ENCODE data around the gene LUC7L3. TPM values are rescaled to one million over a fixed set of nuclear protein-coding genes. Genes with fewer than 3 reads are reported as not detected.

Gene LUC7L3
- total RNA-seq, 1 experiment from 2014 or later: 185 TPM

GRCh38 chr17:50758989-50759544 lies 39.7 kb downstream of the LUC7L3 start:
- BruUV-seq (replicated peaks): TSS peak; percentile 23

GRCh38 chr17:50762177-50762576 lies 42.8 kb downstream of the LUC7L3 start:
- no peaks in the 10 kb centered on the region for H3K9me3 ChIP-seq (ENCODE audit: low read depth, low read length, poor library complexity, severe bottlenecking)
- TF ChIP-seq CTCF (conservative IDR thresholded peaks at IDR 0.05; ENCODE audit: low read depth, low read length): no peak
- TF ChIP-seq EZH2 (IDR thresholded peaks at IDR 0.05; ENCODE audit: borderline replicate concordance, low read depth, low read length, poor library complexity, severe bottlenecking): no peak
- H3K27me3 ChIP-seq (replicated peaks; ENCODE audit: insufficient read depth, low read depth, low read length, poor library complexity): no peaks in the 10 kb centered on the region
- no peak overlapping the region for H3K4me3 ChIP-seq (ENCODE audit: low read depth, low read length, poor library complexity, severe bottlenecking)
- CTCF ChIA-PET: no interaction called here
- H3K4me1 ChIP-seq (ENCODE audit: insufficient read depth, low read length, poor library complexity, severe bottlenecking): peaks cover 18% of the 10 kb centered on the region
- POLR2A ChIA-PET (ENCODE audit: low non-redundant PET): no interaction called here
- no TSS peak for BruUV-seq (replicated peaks)
- no peak for DNase-seq (ENCODE audit: low spot score)
- H3K27ac ChIP-seq (ENCODE audit: low read depth, low read length, poor library complexity, severe bottlenecking): no peak overlapping the region
- no peaks in the 10 kb centered on the region for H3K36me3 ChIP-seq (ENCODE audit: insufficient read depth, low read length, poor library complexity, severe bottlenecking)
- intact Hi-C loops (cut with micrococcal nuclease; ENCODE audit: unreplicated experiment): no loop called here

More at GRCh38 chr17:50758989-50759544, 39.7 kb downstream of the LUC7L3 start:
- Histone ChIP-seq H3K9me3 (ENCODE audit: low read depth, low read length, poor library complexity, severe bottlenecking) (no peaks in the 10 kb centered on the region), H3K4me3 (ENCODE audit: low read depth, low read length, poor library complexity, severe bottlenecking) (no peak overlapping the region), H3K4me1 (ENCODE audit: insufficient read depth, low read length, poor library complexity, severe bottlenecking) (peaks cover 9% of the 10 kb centered on the region), H3K27ac (ENCODE audit: low read depth, low read length, poor library complexity, severe bottlenecking) (no peak overlapping the region), H3K27me3 (replicated peaks; ENCODE audit: insufficient read depth, low read depth, low read length, poor library complexity) (no peaks in the 10 kb centered on the region), H3K36me3 (ENCODE audit: insufficient read depth, low read length, poor library complexity, severe bottlenecking) (peaks cover 23% of the 10 kb centered on the region)
- intact Hi-C loops (cut with micrococcal nuclease; ENCODE audit: unreplicated experiment): no loop called here
- no peak for DNase-seq (ENCODE audit: low spot score)
- CTCF ChIA-PET: interaction anchor here (0.7 kb wide), 1 partner anchor 9 kb away, joined by 3 read pairs; no protein-coding TSS in a partner anchor
- POLR2A ChIA-PET (ENCODE audit: low non-redundant PET): interaction anchor here (0.6 kb wide), 1 partner anchor 586 kb away, joined by 7 read pairs; no protein-coding TSS in a partner anchor
- TF ChIP-seq EZH2 (IDR thresholded peaks at IDR 0.05; ENCODE audit: borderline replicate concordance, low read depth, low read length, poor library complexity, severe bottlenecking): no peak
- TF ChIP-seq CTCF (conservative IDR thresholded peaks at IDR 0.05; ENCODE audit: low read depth, low read length): no peak

GRCh38 chr17:50763716-50764475 lies 44.5 kb downstream of the LUC7L3 start:
- Histone ChIP-seq H3K36me3 (ENCODE audit: insufficient read depth, low read length, poor library complexity, severe bottlenecking) (no peaks in the 10 kb centered on the region), H3K9me3 (ENCODE audit: low read depth, low read length, poor library complexity, severe bottlenecking) (no peaks in the 10 kb centered on the region), H3K4me1 (ENCODE audit: insufficient read depth, low read length, poor library complexity, severe bottlenecking) (peaks cover 18% of the 10 kb centered on the region), H3K27me3 (replicated peaks; ENCODE audit: insufficient read depth, low read depth, low read length, poor library complexity) (no peaks in the 10 kb centered on the region), H3K4me3 (ENCODE audit: low read depth, low read length, poor library complexity, severe bottlenecking) (no peak overlapping the region), H3K27ac (ENCODE audit: low read depth, low read length, poor library complexity, severe bottlenecking) (peak overlapping the region; percentile 17)
- peak; percentile 21 for DNase-seq (ENCODE audit: low spot score)
- TF ChIP-seq CTCF (conservative IDR thresholded peaks at IDR 0.05; ENCODE audit: low read depth, low read length) (no peak), EZH2 (IDR thresholded peaks at IDR 0.05; ENCODE audit: borderline replicate concordance, low read depth, low read length, poor library complexity, severe bottlenecking) (no peak)
- CTCF ChIA-PET: no interaction called here
- intact Hi-C loops (cut with micrococcal nuclease; ENCODE audit: unreplicated experiment): no loop called here
- no TSS peak for BruUV-seq (replicated peaks)
- POLR2A ChIA-PET (ENCODE audit: low non-redundant PET): no interaction called here
